Adrenal gland (tissue), 12 donors: ENCODE results near the gene HIVEP3. TPM values are rescaled to one million over a fixed set of nuclear protein-coding genes. Genes with fewer than 3 reads are reported as not detected.

Experiments
- DNase-seq, 7 donors: peaks; one replicate each; pipeline ENCODE4 v3.0.0-alpha.2; 2019 to 2020
- H3K27ac ChIP-seq, 5 donors: fragments of 200-600 bp; sonication (generic) in 4 of 5; 1 replicate in 3 of 5; 2 replicates in 2 of 5; pipeline versions ENCODE4 v1.5.1 to v1.8.0; 2016 to 2020; ENCODE audit warnings: mild to moderate bottlenecking in 1 of 5
- H3K27me3 ChIP-seq: fragments of 200-600 bp; 2 replicates; pipeline ENCODE4 v1.8.0; 2021
- H3K36me3 ChIP-seq, 2 donors: fragments of 200-600 bp; replicated peaks in 1 of 2; 1 replicate in 1 of 2; 2 replicates in 1 of 2; pipeline versions ENCODE4 v1.5.1 to v1.8.0; 2018 to 2022
- H3K4me1 ChIP-seq, 2 donors: fragments of 200-600 bp; replicated peaks in 1 of 2; 1 replicate in 1 of 2; 2 replicates in 1 of 2; pipeline versions ENCODE4 v1.5.1 to v1.8.0; 2018 to 2021
- H3K4me3 ChIP-seq, 4 donors: fragments of 200-600 bp; sonication (generic) in 3 of 4; one replicate each; pipeline ENCODE4 v1.5.1; 2016 to 2018
- H3K9me3 ChIP-seq, 3 donors: fragments of 200-600 bp; sonication (generic) in 1 of 3; replicated peaks in 1 of 3; 1 replicate in 2 of 3; 2 replicates in 1 of 3; pipeline versions ENCODE4 v1.5.1 to v1.8.0; 2016 to 2021
- CTCF ChIP-seq, 6 experiments: fragments of 450-650 bp in 4 of 6; fragments of 200-600 bp in 2 of 6; sonication (generic) in 1 of 6; IDR thresholded peaks; 1 replicate in 5 of 6; 2 replicates in 1 of 6; pipeline versions ENCODE4 v1.5.1 to v1.8.0; 2016 to 2021; ENCODE audit warnings: antibody characterized with exemption in 6 of 6, mild to moderate bottlenecking in 2 of 6, moderate library complexity in 1 of 6
- POLR2A ChIP-seq, 2 donors: fragments of 450-650 bp; IDR thresholded peaks; one replicate each; pipeline ENCODE4 v1.6.1; 2017; ENCODE audit warnings: antibody characterized with exemption in 2 of 2, mild to moderate bottlenecking in 2 of 2, moderate library complexity in 1 of 2
- WGBS, 4 donors: extraction: QIAGEN DNeasy Blood & Tissue Kit in 2 of 4; methylation state at CpG; one replicate each; pipeline versions ENCODE4 v1.1.5 to v1.1.7; 2013 to 2017; 5-methylcytosine and 5-hydroxymethylcytosine counted together
- intact Hi-C, 2 donors: fragments of 100-400 bp; cut with DNase I; formaldehyde crosslinking; loops; one replicate each; pipeline versions ENCODE4 v1.14.1 to v1.15.0; 2022 to 2023
- polyA plus RNA-seq, 3 donors: library from polyadenylated mRNA; stranded (reverse); fragments of 200-250 nt in 2 of 3; fragments of 350-450 nt in 1 of 3; fragmentation: Illumina TruSeq in 1 of 3; extraction: RNeasy Lipid Tissue Mini Kit (QIAGEN cat#74804) in 1 of 3; gene quantifications; one replicate each; pipeline ENCODE4 v1.2.3, GENCODE V29; 2013 to 2014
- total RNA-seq, 9 donors: library from RNA; depleted of rRNA in 4 of 9; stranded (reverse); fragments of >200 nt in 4 of 9; fragments of 120-200 nt in 1 of 9; fragmentation: NEBNext Ultra II Directional in 1 of 9; extraction: Animal tissue kit (Norgen Biotek cat#: 25700) in 1 of 9; gene quantifications; one replicate each; pipeline versions ENCODE4 v1.1.0 to v1.2.4, GENCODE V29; 2013 to 2023
- donor health status: healthy with polysubstance abuse.
- donor health status: Bipolar disorder and iron deficiency.
- donor health status: DM: yes; HTN: yes; CAD: no.
- donor health status: DM: no; HTN: no; CAD: no.
- donor health status: DM: no; HTN: no; CAD: no.
- donor health status: DM: yes; HTN: yes; CAD: no.

Gene HIVEP3
- total and polyA plus RNA-seq, 12 donors = 3.2 to 7.7 (median 7.0) TPM

GRCh38 chr1:41467673-41468072 lies 451.0 kb downstream of the HIVEP3 start:
- Histone ChIP-seq H3K9me3 (no peaks in the 10 kb centered on the region), H3K27ac (no peak overlapping the region), H3K4me1 (no peaks in the 10 kb centered on the region), H3K4me3 (no peak overlapping the region), H3K27me3 (no peaks in the 10 kb centered on the region), H3K36me3 (no peaks in the 10 kb centered on the region)
- WGBS, 4 donors = 72 to 76% (median 75%) methylated on average over 4 of the region's 4 CpGs
- no peak for DNase-seq
- intact Hi-C loops = no loop called here
- no peak for TF ChIP-seq CTCF (IDR thresholded peaks at IDR 0.05)
- no peak for TF ChIP-seq POLR2A (IDR thresholded peaks at IDR 0.05)

- no peaks in the 10 kb centered on the region for H3K9me3 ChIP-seq
- WGBS, 4 donors = 82 to 86% (median 85%) methylated on average over 5 of the region's 5 CpGs
- H3K36me3 ChIP-seq = no peaks in the 10 kb centered on the region
- no peak for DNase-seq
- H3K4me3 ChIP-seq = no peak overlapping the region
- no peak overlapping the region for H3K27ac ChIP-seq
- no peaks in the 10 kb centered on the region for H3K27me3 ChIP-seq
- intact Hi-C loops = no loop called here
- TF ChIP-seq CTCF (IDR thresholded peaks at IDR 0.05) = no peak
- no peak for TF ChIP-seq POLR2A (IDR thresholded peaks at IDR 0.05)
- H3K4me1 ChIP-seq = no peaks in the 10 kb centered on the region
Observed at GRCh38 chr1:41466146-41466545, 452.6 kb downstream of the HIVEP3 start.

- Histone ChIP-seq H3K27ac (no peak overlapping the region), H3K36me3 (no peaks in the 10 kb centered on the region), H3K27me3 (no peaks in the 10 kb centered on the region), H3K4me3 (no peak overlapping the region), H3K4me1 (no peaks in the 10 kb centered on the region), H3K9me3 (no peaks in the 10 kb centered on the region)
- intact Hi-C loops = no loop called here
- TF ChIP-seq CTCF (IDR thresholded peaks at IDR 0.05) (no peak), POLR2A (IDR thresholded peaks at IDR 0.05) (no peak)
- 90 to 100% (median 96%) methylated on average over 1 of the region's 1 CpG for WGBS, 4 donors
- no peak for DNase-seq
Observed at GRCh38 chr1:41465741-41466140, 453.0 kb downstream of the HIVEP3 start.

- intact Hi-C loops = no loop called here
- WGBS, 4 donors = 88 to 90% (median 89%) methylated on average over 7 of the region's 7 CpGs
- TF ChIP-seq CTCF (IDR thresholded peaks at IDR 0.05) = no peak
- TF ChIP-seq POLR2A (IDR thresholded peaks at IDR 0.05) = no peak
Observed at GRCh38 chr1:41464885-41465284, 453.8 kb downstream of the HIVEP3 start.

More at GRCh38 chr1:41464885-41465284, 453.8 kb downstream of the HIVEP3 start:
- no peak for DNase-seq
- Histone ChIP-seq H3K27ac (no peak overlapping the region), H3K36me3 (no peaks in the 10 kb centered on the region), H3K4me3 (no peak overlapping the region), H3K27me3 (no peaks in the 10 kb centered on the region), H3K9me3 (no peaks in the 10 kb centered on the region), H3K4me1 (no peaks in the 10 kb centered on the region)
